ENCODE measurements around the gene CAPN5.

GRCh38 chr11:77079666-77080065 is 12.9 kb downstream of the CAPN5 start:
- no peak for TF ChIP-seq CTCF (IDR thresholded peaks at IDR 0.05)
- TF ChIP-seq POLR2A (IDR thresholded peaks at IDR 0.05): no peak
- TF ChIP-seq POLR2AphosphoS5 (IDR thresholded peaks at IDR 0.05): no peak
